ENCODE results near the gene KRI1.

DNA sequence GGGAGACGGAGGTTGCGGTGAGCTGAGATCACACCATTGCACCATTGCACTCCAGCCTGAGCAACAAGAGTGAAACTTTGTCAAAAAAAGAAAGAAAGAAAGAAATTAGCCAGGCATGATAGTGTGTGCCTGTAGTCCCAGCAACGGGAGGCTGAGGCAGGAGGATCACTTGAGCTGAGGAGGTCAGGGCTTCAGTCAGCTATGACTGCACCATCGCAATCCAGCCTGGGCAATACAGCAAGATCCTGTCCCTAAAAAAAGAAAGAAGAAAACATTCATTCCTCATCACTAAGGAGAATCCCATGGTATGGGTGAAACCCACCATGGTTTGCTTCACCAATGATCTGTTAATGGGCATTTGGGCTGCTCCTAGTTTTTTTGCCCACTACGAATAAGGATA lies 34.3 kb upstream of the KRI1 start:
- TF ChIP-seq, protein P1, sequence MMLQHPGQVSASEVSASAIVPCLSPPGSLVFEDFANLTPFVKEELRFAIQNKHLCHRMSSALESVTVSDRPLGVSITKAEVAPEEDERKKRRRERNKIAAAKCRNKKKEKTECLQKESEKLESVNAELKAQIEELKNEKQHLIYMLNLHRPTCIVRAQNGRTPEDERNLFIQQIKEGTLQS (IDR thresholded peaks at IDR 0.05; ENCODE audit: insufficient read depth, low read depth, low read length), result no peak
- TF ChIP-seq HDAC6 (IDR thresholded peaks at IDR 0.05; ENCODE audit: low read depth, low read length) (no peak), POLR2A (IDR thresholded peaks at IDR 0.05; ENCODE audit: control extremely low read depth in 1 of 2, low read depth in 2 of 2, low read length in 2 of 2) (no peak), SUZ12 (IDR thresholded peaks at IDR 0.05; ENCODE audit: low read length) (no peak), POLR2AphosphoS5 (IDR thresholded peaks at IDR 0.05; ENCODE audit: low read depth, low read length) (no peak), RXRA (IDR thresholded peaks at IDR 0.05; ENCODE audit: insufficient read depth, low read depth, low read length) (no peak), CBX5 (IDR thresholded peaks at IDR 0.05; ENCODE audit: low read depth, low read length) (no peak)
- TF ChIP-seq, protein P2, sequence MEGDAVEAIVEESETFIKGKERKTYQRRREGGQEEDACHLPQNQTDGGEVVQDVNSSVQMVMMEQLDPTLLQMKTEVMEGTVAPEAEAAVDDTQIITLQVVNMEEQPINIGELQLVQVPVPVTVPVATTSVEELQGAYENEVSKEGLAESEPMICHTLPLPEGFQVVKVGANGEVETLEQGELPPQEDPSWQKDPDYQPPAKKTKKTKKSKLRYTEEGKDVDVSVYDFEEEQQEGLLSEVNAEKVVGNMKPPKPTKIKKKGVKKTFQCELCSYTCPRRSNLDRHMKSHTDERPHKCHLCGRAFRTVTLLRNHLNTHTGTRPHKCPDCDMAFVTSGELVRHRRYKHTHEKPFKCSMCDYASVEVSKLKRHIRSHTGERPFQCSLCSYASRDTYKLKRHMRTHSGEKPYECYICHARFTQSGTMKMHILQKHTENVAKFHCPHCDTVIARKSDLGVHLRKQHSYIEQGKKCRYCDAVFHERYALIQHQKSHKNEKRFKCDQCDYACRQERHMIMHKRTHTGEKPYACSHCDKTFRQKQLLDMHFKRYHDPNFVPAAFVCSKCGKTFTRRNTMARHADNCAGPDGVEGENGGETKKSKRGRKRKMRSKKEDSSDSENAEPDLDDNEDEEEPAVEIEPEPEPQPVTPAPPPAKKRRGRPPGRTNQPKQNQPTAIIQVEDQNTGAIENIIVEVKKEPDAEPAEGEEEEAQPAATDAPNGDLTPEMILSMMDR (IDR thresholded peaks at IDR 0.05; ENCODE audit: control extremely low read depth in 1 of 3, insufficient read depth in 1 of 3, low read depth in 1 of 3, low read length in 3 of 3), result no peak
